ENCODE results near the gene CACNB4.

DNA sequence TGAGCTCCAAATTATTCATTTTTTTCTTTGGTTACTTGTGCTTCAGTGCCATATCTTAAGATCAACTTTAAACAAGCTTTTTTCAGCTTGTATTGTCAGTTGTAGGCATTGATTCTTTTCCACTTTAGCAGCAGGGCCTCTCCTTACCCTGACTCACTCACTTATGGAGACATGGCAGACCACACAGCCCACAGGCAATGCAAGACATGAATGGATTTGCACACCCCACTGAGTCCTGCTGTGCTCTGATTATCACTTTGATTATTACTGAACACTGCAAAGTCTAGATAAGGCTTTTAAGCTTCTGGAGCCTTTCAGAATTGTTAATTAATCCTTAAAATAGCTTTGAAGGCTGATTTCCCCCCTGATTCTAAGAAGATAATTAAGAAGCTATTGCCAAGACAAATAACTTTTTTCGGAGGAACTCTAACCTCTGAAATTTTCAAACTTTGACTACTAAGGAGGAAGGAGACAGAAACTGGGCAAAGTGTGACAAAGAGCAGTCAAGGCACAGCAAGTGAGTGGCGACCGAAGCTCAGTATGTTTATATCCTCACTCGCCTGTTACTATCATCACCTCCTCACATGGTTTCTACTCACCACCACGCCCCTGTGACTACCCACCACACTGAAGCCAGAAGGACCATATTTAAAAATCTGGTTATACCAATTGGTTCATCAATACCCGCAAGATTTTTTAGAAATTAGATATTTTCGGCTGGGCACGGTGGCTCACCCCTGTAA lies 43.3 kb downstream of the CACNB4 start:
- no peak for TF ChIP-seq CTCF (conservative IDR thresholded peaks at IDR 0.05; ENCODE audit: low read depth, low read length)
- no peak for TF ChIP-seq RFX5 (IDR thresholded peaks at IDR 0.05; ENCODE audit: low read depth, low read length)
